HepG2 (cell line): Measurements from ENCODE around the gene FSCN2. TPM values are rescaled to one million over a fixed set of nuclear protein-coding genes. Genes with fewer than 3 reads are reported as not detected.

Experiments used
- BCL3 ChIP-seq: sonication (generic); formaldehyde crosslinking; IDR thresholded peaks from 2 replicates; pipeline ENCODE4 v1.5.1; 2020; ENCODE audit warnings: mild to moderate bottlenecking, missing genetic modification reagents, moderate library complexity
- BORCS8-MEF2B ChIP-seq: sonication (generic); formaldehyde crosslinking; IDR thresholded peaks from 2 replicates; pipeline ENCODE4 v1.8.0; 2022; ENCODE audit warnings: mild to moderate bottlenecking, missing genetic modification reagents
- BRF2 ChIP-seq: sonication (generic); formaldehyde crosslinking; IDR thresholded peaks from 2 replicates; pipeline ENCODE4 v1.8.1; 2022; ENCODE audit warnings: mild to moderate bottlenecking, missing genetic modification reagents
- CERS6 ChIP-seq: sonication (generic); formaldehyde crosslinking; IDR thresholded peaks from 2 replicates; pipeline ENCODE4 v1.5.0; 2020; ENCODE audit warnings: missing genetic modification reagents
- DPF2 ChIP-seq: sonication (generic); formaldehyde crosslinking; IDR thresholded peaks from 2 replicates; pipeline ENCODE4 v1.4.0; 2020; ENCODE audit warnings: mild to moderate bottlenecking, low read depth, missing genetic modification reagents, borderline replicate concordance
- ELF1 ChIP-seq: sonication (generic); formaldehyde crosslinking; IDR thresholded peaks from 2 replicates; pipeline ENCODE4 v1.4.0; 2020; ENCODE audit warnings: missing genetic modification reagents
- HES4 ChIP-seq: sonication (generic); formaldehyde crosslinking; IDR thresholded peaks from 2 replicates; pipeline ENCODE4 v1.9.0; 2021; ENCODE audit warnings: mild to moderate bottlenecking, missing genetic modification reagents, borderline replicate concordance
- NFYB ChIP-seq: sonication (generic); formaldehyde crosslinking; IDR thresholded peaks from 2 replicates; pipeline ENCODE4 v1.4.0; 2020; ENCODE audit warnings: missing genetic modification reagents
- SATB2 ChIP-seq: sonication (generic); formaldehyde crosslinking; IDR thresholded peaks from 2 replicates; pipeline ENCODE4 v1.5.0; 2020; ENCODE audit warnings: missing genetic modification reagents
- TRIM22 ChIP-seq: fragments of 450-650 bp; IDR thresholded peaks from 2 replicates; pipeline ENCODE4 v1.6.1; 2017
- ZBTB37 ChIP-seq: sonication (generic); formaldehyde crosslinking; IDR thresholded peaks from 2 replicates; pipeline ENCODE4 v1.4.0; 2020; ENCODE audit warnings: mild to moderate bottlenecking, missing genetic modification reagents
- ZMAT5 ChIP-seq: sonication (generic); formaldehyde crosslinking; IDR thresholded peaks from 2 replicates; pipeline ENCODE4 v1.5.0; 2020; ENCODE audit warnings: mild to moderate bottlenecking, low read depth, missing genetic modification reagents, borderline replicate concordance
- ZNF142 ChIP-seq: sonication (generic); formaldehyde crosslinking; IDR thresholded peaks from 2 replicates; pipeline ENCODE4 v1.4.0; 2020; ENCODE audit warnings: missing genetic modification reagents
- ZNF207 ChIP-seq: fragments of 450-650 bp; IDR thresholded peaks from 2 replicates; pipeline ENCODE4 v1.6.1; 2016; ENCODE audit warnings: antibody characterized with exemption, borderline replicate concordance
- ZNF3 ChIP-seq: IDR thresholded peaks from 2 replicates; pipeline ENCODE4 v1.7.0; 2017; ENCODE audit warnings: inconsistent platforms
- polyA plus RNA-seq, 8 experiments: library from polyadenylated mRNA; depleted of rRNA in 3 of 8; stranded (reverse) in 7 of 8; unstranded in 1 of 8; fragments of >200 nt; fragmentation: Illumina TruSeq in 4 of 8; extraction: Trizol in 4 of 8; gene quantifications; 2 replicates each; pipeline versions ENCODE4 v1.2.1 to v1.2.3, GENCODE V29; 2011 to 2016; ENCODE audit warnings: low read depth in 4 of 8, missing spikeins in 1 of 8, mixed read lengths in 1 of 8; ENCODE audit not compliant: insufficient read depth in 1 of 8
- total RNA-seq, 5 experiments: library from RNA; depleted of rRNA; stranded (reverse); fragments of >200 nt; fragmentation: Illumina TruSeq; extraction: Trizol; gene quantifications; 2 replicates each; pipeline ENCODE4 v1.2.3, GENCODE V29; 2016; ENCODE audit warnings: low read depth in 1 of 5

Gene FSCN2
- total and polyA plus RNA-seq, 2 of the 13 experiments (the other 11 are each of a cell fraction or from before 2014, with no cell fraction given) = 0.09 TPM; not detected in 1

- no peak for TF ChIP-seq ZNF207
- TF ChIP-seq BORCS8-MEF2B (CRISPR knock-in tag) = no peak
- no peak for TF ChIP-seq ELF1 (CRISPR knock-in tag)
- no peak for TF ChIP-seq ZNF142 (CRISPR knock-in tag)
- no peak for TF ChIP-seq DPF2 (CRISPR knock-in tag)
- TF ChIP-seq BRF2 = no peak
- TF ChIP-seq ZNF3 (CRISPR knock-in tag) = no peak
- TF ChIP-seq NFYB (CRISPR knock-in tag) = no peak
- 0 out of 2 replicates have a peak, but pooled peaks have one; percentile 2 for TF ChIP-seq BCL3 (CRISPR knock-in tag)
- no peak for TF ChIP-seq CERS6 (CRISPR knock-in tag)
- TF ChIP-seq TRIM22 = no peak
- no peak for TF ChIP-seq HES4 (CRISPR knock-in tag)
- TF ChIP-seq SATB2 (CRISPR knock-in tag) = no peak
- no peak for TF ChIP-seq ZBTB37 (CRISPR knock-in tag)
- TF ChIP-seq ZMAT5 (CRISPR knock-in tag) = no peak
Measured at GRCh38 chr17:81488276-81488860, 39.8 kb upstream of the FSCN2 start (continued).
